CD14-positive monocyte (primary cell): ENCODE data around the gene CLDN3. TPM values are rescaled to one million over a fixed set of nuclear protein-coding genes. Genes with fewer than 3 reads are reported as not detected.

ENCODE experiments used
- DNase-seq, 3 donors: peaks; one replicate each; pipeline ENCODE4 v3.0.0-alpha.2; 2011 to 2022
- H2AFZ ChIP-seq: 2 replicates; pipeline ENCODE4 v1.6.0; 2012; ENCODE audit warnings: mild to moderate bottlenecking, low read depth, low read length, inconsistent platforms; ENCODE audit not compliant: insufficient read depth, poor library complexity, severe bottlenecking
- H3K27ac ChIP-seq, 2 donors: 1 replicate in 1 of 2; 2 replicates in 1 of 2; pipeline ENCODE4 v1.5.1; 2012 to 2013; ENCODE audit warnings: low read length in 2 of 2, control low read depth in 1 of 2, inconsistent platforms in 1 of 2, low read depth in 1 of 2, mild to moderate bottlenecking in 1 of 2
- H3K27me3 ChIP-seq, 2 donors: one replicate each; pipeline versions ENCODE4 v1.6.0 to v1.6.1; 2011 to 2013; ENCODE audit warnings: low read length in 2 of 2; ENCODE audit not compliant: control insufficient read depth in 2 of 2, insufficient read depth in 2 of 2
- H3K36me3 ChIP-seq, 2 donors: replicated peaks in 1 of 2; 1 replicate in 1 of 2; 2 replicates in 1 of 2; pipeline versions ENCODE4 v1.5.1 to v1.6.1; 2012 to 2013; ENCODE audit warnings: low read length in 2 of 2, control low read depth in 1 of 2, inconsistent platforms in 1 of 2, mild to moderate bottlenecking in 1 of 2; ENCODE audit not compliant: insufficient read depth in 2 of 2, control insufficient read depth in 1 of 2
- H3K4me1 ChIP-seq, 2 donors: 1 replicate in 1 of 2; 2 replicates in 1 of 2; pipeline versions ENCODE4 v1.5.1 to v1.6.1; 2012 to 2013; ENCODE audit warnings: low read length in 2 of 2, control low read depth in 1 of 2, inconsistent platforms in 1 of 2, mild to moderate bottlenecking in 1 of 2, moderate library complexity in 1 of 2; ENCODE audit not compliant: insufficient read depth in 2 of 2, control insufficient read depth in 1 of 2
- H3K4me2 ChIP-seq: replicated peaks from 2 replicates; pipeline ENCODE3; 2012; ENCODE audit warnings: low read length, moderate library complexity, mild to moderate bottlenecking; ENCODE audit not compliant: poor library complexity, severe bottlenecking; ENCODE audit errors: extremely low read depth
- H3K4me3 ChIP-seq, 3 experiments: fragments of 200-600 bp in 1 of 3; sonication (generic) in 1 of 3; replicated peaks in 1 of 3; 1 replicate in 2 of 3; 2 replicates in 1 of 3; pipeline ENCODE4 v1.5.1; 2011 to 2013; ENCODE audit warnings: low read length in 3 of 3, mild to moderate bottlenecking in 3 of 3, control low read depth in 2 of 3, low read depth in 2 of 3, inconsistent platforms in 1 of 3, moderate library complexity in 1 of 3
- H3K79me2 ChIP-seq: 2 replicates; pipeline ENCODE4 v1.6.0; 2012; ENCODE audit warnings: mild to moderate bottlenecking, control low read depth, inconsistent platforms, low read length, moderate library complexity; ENCODE audit not compliant: insufficient read depth
- H3K9ac ChIP-seq: 2 replicates; pipeline ENCODE4 v1.6.0; 2017; ENCODE audit warnings: low read length, mild to moderate bottlenecking; ENCODE audit not compliant: insufficient read depth, poor library complexity, severe bottlenecking
- H3K9me3 ChIP-seq, 2 donors: replicated peaks in 1 of 2; 1 replicate in 1 of 2; 2 replicates in 1 of 2; pipeline versions ENCODE4 v1.5.1 to v1.6.1; 2012 to 2013; ENCODE audit warnings: low read length in 2 of 2, control low read depth in 1 of 2; ENCODE audit not compliant: control insufficient read depth in 1 of 2, insufficient read depth in 1 of 2
- H4K20me1 ChIP-seq: 2 replicates; pipeline ENCODE4 v1.6.0; 2012; ENCODE audit warnings: mild to moderate bottlenecking, low read length, control low read depth, moderate library complexity; ENCODE audit not compliant: insufficient read depth
- H3K27ac Mint-ChIP-seq, 7 donors: one replicate each; pipeline ENCODE4 v1.8.0; 2020; ENCODE audit warnings: mild to moderate bottlenecking in 7 of 7, mixed read lengths in 7 of 7, moderate library complexity in 6 of 7, inconsistent platforms in 2 of 7
- H3K27me3 Mint-ChIP-seq, 3 donors: one replicate each; pipeline ENCODE4 v1.8.0; 2021 to 2022; ENCODE audit warnings: low read depth in 3 of 3, mild to moderate bottlenecking in 3 of 3, mixed read lengths in 3 of 3, moderate library complexity in 3 of 3, inconsistent platforms in 1 of 3
- H3K36me3 Mint-ChIP-seq, 2 donors: one replicate each; pipeline ENCODE4 v1.8.0; 2020; ENCODE audit warnings: mixed read lengths in 2 of 2, inconsistent platforms in 1 of 2, mild to moderate bottlenecking in 1 of 2
- H3K4me1 Mint-ChIP-seq: one replicate; pipeline ENCODE4 v1.8.0; 2020; ENCODE audit warnings: mild to moderate bottlenecking, mixed read lengths
- H3K4me3 Mint-ChIP-seq, 2 donors: one replicate each; pipeline ENCODE4 v1.8.0; 2020; ENCODE audit warnings: mild to moderate bottlenecking in 2 of 2, mixed read lengths in 2 of 2, moderate library complexity in 1 of 2
- H3K9me3 Mint-ChIP-seq, 7 donors: one replicate each; pipeline ENCODE4 v1.8.0; 2020 to 2022; ENCODE audit warnings: mixed read lengths in 7 of 7, mild to moderate bottlenecking in 6 of 7, moderate library complexity in 6 of 7, inconsistent platforms in 2 of 7
- CTCF ChIP-seq: fragments of 200-600 bp; IDR thresholded peaks from one replicate; pipeline ENCODE4 v1.8.0; 2022; ENCODE audit warnings: antibody characterized with exemption, mild to moderate bottlenecking
- WGBS: methylation state at CpG from one replicate; pipeline ENCODE4 v1.1.5; 2013; ENCODE audit warnings: missing lambda C conversion rate; ENCODE audit not compliant: insufficient coverage; 5-methylcytosine and 5-hydroxymethylcytosine counted together
- intact Hi-C, 2 donors: fragments of 100-400 bp; cut with micrococcal nuclease; formaldehyde crosslinking; loops; one replicate each; pipeline versions ENCODE4 v1.15.0 to v1.15.1; 2023
- polyA plus RNA-seq, 3 donors: library from polyadenylated mRNA; depleted of rRNA in 1 of 3; unstranded in 2 of 3; stranded (reverse) in 1 of 3; fragments of 300-500 nt in 2 of 3; fragments of >200 nt in 1 of 3; fragmentation: Illumina TruSeq in 2 of 3; gene quantifications; 1 replicate in 2 of 3; 2 replicates in 1 of 3; pipeline ENCODE4 v1.2.3, GENCODE V29; 2012 to 2021

The CLDN3 gene
- polyA plus RNA-seq, 3 donors: not detected

GRCh38 chr7:73769481-73770001 is 529 bp downstream of the CLDN3 start:
- H3K4me3 ChIP-seq: no peak overlapping the region
- no peak overlapping the region for H3K27ac Mint-ChIP-seq
- no peaks in the 10 kb centered on the region for H3K36me3 ChIP-seq
- no peak overlapping the region for H3K27ac ChIP-seq
- H3K4me3 Mint-ChIP-seq: peak overlapping the region in 1 of 2 donors; percentile 74
- no peaks in the 10 kb centered on the region for H3K9me3 ChIP-seq
- intact Hi-C loops: loop anchor here in 1 of 2 donors (10.0 kb wide), 2 partner anchors 55 to 275 kb away; no protein-coding TSS in a partner anchor
- no peaks in the 10 kb centered on the region for H3K36me3 Mint-ChIP-seq
- H3K27me3 Mint-ChIP-seq: peaks cover 53 to 71% (median 62%) of the 10 kb centered on the region in 3 donors
- no peak overlapping the region for H2AFZ ChIP-seq
- DNase-seq: no peak
- H3K4me1 ChIP-seq: peaks cover 7 to 9% of the 10 kb centered on the region in 2 donors
- no peaks in the 10 kb centered on the region for H3K79me2 ChIP-seq
- no peaks in the 10 kb centered on the region for H4K20me1 ChIP-seq
- WGBS: 27% methylated on average over 47 of the region's 49 CpGs
- peaks cover 9 to 49% of the 10 kb centered on the region in 2 donors for H3K27me3 ChIP-seq
- H3K9me3 Mint-ChIP-seq: peaks cover 0 to 9% (median 2%) of the 10 kb centered on the region in 7 donors
- TF ChIP-seq CTCF: no peak
- peaks cover 10% of the 10 kb centered on the region for H3K4me1 Mint-ChIP-seq
- no peak overlapping the region for H3K9ac ChIP-seq
- no peak overlapping the region for H3K4me2 ChIP-seq

- peaks cover 53 to 70% (median 62%) of the 10 kb centered on the region in 3 donors for H3K27me3 Mint-ChIP-seq
- H3K27me3 ChIP-seq: peaks cover 9 to 49% of the 10 kb centered on the region in 2 donors
- intact Hi-C loops: no loop called here
- H3K9ac ChIP-seq: no peak overlapping the region
- H3K4me3 ChIP-seq: no peak overlapping the region
- H3K79me2 ChIP-seq: no peaks in the 10 kb centered on the region
- H3K4me1 Mint-ChIP-seq: peaks cover 5% of the 10 kb centered on the region
- peaks cover 0 to 7% (median 2%) of the 10 kb centered on the region in 7 donors for H3K9me3 Mint-ChIP-seq
- no peak overlapping the region for H3K27ac ChIP-seq
- H2AFZ ChIP-seq: no peak overlapping the region
- no peaks in the 10 kb centered on the region for H3K9me3 ChIP-seq
- WGBS: 46% methylated on average over 42 of the region's 53 CpGs
- peaks cover 2 to 4% of the 10 kb centered on the region in 2 donors for H3K4me1 ChIP-seq
- peak overlapping the region in 1 of 2 donors; percentile 74 for H3K4me3 Mint-ChIP-seq
- H4K20me1 ChIP-seq: no peaks in the 10 kb centered on the region
- no peak for TF ChIP-seq CTCF
- DNase-seq: no peak
- no peaks in the 10 kb centered on the region for H3K36me3 ChIP-seq
- H3K27ac Mint-ChIP-seq: no peak overlapping the region
- H3K4me2 ChIP-seq: no peak overlapping the region
- no peaks in the 10 kb centered on the region for H3K36me3 Mint-ChIP-seq
Measured at GRCh38 chr7:73768641-73769480, 1.2 kb downstream of the CLDN3 start.
